Right kidney (tissue), 1 donor: Measurements from ENCODE around the gene SGTA.
A peak's percentile ranks its signal among the peaks of the same experiment; 100 is the strongest.

Experiments used
- DNase-seq: peaks from one replicate; pipeline ENCODE4 v3.0.0-alpha.2; 2016

Gene SGTA

GRCh38 chr19:2771786-2772674 is 11.0 kb downstream of the SGTA start:
- DNase-seq = no peak

- peak; percentile 15 for DNase-seq
Observed at GRCh38 chr19:2770055-2771013, 12.7 kb downstream of the SGTA start.

DNA sequence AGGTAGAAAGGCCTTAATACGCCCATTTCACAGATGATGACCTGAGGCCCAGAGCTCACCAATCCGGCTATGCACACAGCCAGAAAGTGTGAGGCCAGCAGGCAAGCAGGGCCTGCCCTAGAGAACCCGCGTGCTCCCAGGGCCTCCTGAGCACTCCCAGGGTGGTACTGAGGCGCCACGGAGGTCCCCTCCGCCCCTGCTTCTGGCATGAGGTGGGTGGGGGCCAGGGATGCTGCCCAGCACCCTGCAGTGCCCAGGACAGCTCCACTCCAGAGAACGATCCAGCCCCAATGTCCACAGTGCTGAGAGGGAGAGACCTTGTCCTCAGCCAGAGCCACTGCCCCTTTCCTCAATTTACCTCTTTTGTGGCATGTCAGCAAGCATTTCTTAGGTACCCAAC is 13.9 kb downstream of the SGTA start:
- no peak for DNase-seq

GRCh38 chr19:2768365-2769132 is 14.5 kb downstream of the SGTA start:
- no peak for DNase-seq

DNA sequence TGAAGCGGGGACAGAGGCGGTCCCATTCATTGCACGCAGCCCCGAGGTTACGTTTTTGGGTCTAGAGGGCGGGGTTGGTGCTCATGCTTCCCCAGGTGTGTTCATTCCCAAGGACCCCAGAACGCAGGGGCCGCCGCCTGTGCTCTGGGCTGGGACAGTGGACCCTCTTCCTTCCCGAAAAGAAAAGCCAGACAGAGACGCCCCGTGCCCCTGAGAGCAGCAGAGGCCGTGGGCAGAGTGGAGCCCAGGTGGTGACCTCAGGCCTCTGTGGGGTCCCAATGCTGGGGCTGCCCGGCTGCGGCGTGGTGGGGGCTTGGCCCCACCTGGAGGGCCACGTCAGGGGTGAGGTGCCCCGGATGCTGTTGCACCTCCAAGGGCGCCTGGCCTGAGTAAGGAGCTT is 15.4 kb downstream of the SGTA start:
- no peak for DNase-seq

DNA sequence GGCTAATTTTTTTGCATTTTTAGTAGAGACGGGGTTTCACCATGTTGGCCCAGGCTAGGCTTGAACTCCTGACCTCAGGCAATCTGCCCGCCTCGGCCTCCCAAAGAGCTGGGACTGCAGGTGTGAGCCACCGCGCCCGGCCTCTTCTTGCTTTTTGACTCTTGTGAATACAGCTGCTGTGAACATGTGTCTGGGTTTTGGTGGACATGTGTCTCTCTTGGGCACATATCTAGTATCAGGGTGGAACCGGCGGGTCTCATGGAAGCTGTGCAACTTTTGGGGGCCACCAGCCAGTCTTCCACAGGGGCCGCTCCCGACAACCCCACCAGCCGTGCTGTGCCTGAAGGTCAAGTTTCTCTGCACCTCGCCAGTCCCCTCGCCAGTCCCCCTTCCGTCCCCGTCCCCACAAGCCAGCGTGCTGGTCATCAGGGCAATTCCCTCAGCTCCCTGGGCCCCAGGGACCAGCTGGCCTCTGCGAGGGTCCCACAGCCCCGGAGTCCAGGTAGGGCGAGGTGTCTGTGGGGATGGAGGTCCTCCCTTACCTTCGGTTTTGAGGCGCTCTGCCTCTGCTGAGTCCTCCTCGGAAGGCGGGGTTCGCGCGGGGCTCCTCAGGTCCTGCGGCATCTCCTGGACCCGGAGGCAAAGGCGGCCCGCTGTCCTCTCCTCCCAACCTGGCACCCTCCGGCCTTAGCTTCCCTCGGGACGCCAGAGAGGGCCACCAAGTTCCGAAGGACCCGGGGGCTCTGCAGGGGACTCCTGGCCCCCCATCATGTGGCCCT is 16.3 kb downstream of the SGTA start:
- no peak for DNase-seq

- DNase-seq = no peak
Observed at GRCh38 chr19:2765376-2765775, 17.7 kb downstream of the SGTA start.

DNA sequence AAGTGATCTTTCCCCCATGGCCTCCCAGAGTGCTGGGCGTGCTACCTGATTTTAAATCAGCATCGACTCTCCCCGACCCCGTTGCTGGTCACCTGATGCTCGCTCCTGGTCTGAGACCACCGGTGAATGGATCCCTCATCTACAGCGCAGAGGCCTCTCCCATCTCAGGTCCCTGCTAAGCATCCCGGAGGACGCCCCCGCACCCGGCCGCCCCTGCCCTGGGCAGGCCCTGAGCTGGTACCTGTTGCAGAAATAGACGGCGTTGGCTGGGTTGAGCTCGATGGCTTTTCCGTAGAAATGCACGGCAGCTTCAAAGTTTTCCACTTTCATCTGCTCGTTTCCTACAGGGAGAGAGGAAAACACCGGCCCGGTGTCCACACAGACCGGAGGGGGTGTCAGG is 18.1 kb downstream of the SGTA start:
- DNase-seq = no peak

DNA sequence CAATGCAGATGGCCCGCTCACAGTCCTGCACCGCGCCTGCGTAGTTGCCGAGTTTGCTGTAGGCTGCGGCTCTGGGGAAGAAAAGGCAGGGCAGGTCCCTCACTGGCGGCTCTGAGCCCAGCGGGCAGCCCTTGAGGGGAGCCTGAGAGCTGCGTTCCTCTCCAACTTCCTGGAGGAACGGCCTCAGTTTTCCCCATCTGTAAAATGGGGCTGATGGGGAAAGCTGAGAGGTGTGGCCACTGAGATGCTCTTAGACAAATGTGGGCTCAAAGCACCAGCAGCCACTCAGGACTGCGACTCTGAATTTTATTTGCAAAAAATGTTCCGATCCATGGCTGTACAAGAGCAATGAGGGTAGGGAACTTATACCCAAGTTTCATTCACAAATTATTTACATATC is 19.4 kb downstream of the SGTA start:
- no peak for DNase-seq

DNA sequence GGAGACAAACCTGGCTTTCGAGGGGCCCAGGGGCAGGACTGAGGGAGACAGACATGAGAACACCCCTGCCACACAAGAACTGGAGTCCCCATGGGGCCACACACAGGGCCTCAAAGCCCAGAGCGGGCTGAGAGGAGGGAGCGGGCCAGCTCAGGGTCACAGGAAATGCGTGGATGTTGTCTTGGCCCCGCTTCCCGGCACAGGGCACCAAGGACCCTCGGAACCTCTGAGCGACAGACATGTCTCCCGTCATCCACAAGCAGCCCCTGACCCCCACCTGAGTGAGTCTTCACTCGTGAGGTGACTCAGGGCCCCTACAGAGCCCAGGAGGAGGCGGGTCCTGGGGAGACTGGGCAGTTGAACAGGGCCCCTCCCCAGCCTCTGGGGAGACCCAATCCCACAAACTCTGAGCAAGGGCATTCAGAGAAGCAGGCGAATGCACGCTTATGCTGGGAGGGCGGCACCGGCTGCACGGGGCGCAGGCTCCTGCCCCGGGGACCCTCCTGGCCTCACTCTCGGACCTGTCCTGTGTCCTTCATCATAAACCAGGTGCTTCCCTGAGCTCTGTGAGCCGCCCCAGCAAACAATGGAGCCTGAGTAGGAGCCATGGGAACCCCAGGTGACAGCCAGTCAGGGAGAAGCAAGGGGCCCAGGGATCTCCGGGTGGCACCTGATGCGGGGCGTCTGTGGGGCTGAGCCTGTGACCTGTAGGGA is 20.1 kb downstream of the SGTA start:
- DNase-seq = no peak

GRCh38 chr19:2761876-2762782 is 20.9 kb downstream of the SGTA start:
- DNase-seq = no peak

DNA sequence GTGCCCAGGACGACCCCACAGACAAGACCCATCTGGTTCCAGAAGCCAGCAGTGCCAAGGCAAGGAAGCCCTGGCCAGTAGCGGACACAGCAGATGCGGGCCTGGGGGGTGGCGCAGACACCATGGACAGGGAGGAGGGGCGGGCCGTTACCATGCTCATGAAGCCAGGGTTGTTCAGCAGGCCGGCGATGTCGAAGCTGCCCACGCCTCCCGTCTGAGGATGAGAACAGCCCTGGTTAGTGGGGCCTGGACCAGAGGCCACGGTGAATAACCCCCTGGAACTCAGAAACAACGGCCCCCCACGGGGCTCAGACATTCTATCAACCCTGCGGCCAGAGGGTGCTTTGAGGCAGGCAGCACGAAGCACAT is 21.8 kb downstream of the SGTA start:
- no peak for DNase-seq

GRCh38 chr19:2759965-2760364 is 23.1 kb downstream of the SGTA start:
- no peak for DNase-seq

- no peak for DNase-seq
Observed at GRCh38 chr19:2759362-2759761, 23.7 kb downstream of the SGTA start.

DNA sequence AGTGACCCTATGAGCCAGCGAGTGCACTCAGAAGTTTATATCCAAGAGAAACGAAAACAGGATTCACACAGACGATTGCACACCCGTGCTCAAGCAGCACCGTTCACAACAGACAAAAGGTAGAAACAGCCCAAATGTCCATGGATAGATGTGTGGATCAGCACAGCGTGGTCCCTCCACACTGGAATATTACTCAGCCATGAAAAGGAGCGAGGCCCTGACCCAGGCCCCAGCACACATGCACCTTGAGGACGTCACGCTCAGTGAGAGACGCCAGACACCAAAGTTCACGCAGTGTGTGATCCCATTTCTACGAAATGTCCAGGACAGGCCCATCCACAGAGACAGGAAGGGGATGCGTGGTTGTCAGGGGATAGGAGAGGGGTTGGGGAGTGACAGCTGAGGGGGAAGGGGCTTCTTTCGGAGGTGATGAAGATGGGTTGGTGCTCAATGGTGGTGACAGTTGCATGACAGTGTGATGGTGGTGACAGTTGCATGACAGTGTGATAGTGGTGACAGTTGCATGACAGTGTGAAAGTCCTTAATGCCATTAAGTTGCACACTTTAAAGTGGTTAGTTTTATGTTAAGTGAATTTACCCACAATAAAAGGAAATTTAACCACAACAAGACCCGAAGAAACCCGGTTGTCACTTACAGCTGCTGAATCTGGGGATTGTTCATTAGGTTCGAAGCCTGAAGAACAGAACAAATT is 24.3 kb downstream of the SGTA start:
- DNase-seq = no peak

DNA sequence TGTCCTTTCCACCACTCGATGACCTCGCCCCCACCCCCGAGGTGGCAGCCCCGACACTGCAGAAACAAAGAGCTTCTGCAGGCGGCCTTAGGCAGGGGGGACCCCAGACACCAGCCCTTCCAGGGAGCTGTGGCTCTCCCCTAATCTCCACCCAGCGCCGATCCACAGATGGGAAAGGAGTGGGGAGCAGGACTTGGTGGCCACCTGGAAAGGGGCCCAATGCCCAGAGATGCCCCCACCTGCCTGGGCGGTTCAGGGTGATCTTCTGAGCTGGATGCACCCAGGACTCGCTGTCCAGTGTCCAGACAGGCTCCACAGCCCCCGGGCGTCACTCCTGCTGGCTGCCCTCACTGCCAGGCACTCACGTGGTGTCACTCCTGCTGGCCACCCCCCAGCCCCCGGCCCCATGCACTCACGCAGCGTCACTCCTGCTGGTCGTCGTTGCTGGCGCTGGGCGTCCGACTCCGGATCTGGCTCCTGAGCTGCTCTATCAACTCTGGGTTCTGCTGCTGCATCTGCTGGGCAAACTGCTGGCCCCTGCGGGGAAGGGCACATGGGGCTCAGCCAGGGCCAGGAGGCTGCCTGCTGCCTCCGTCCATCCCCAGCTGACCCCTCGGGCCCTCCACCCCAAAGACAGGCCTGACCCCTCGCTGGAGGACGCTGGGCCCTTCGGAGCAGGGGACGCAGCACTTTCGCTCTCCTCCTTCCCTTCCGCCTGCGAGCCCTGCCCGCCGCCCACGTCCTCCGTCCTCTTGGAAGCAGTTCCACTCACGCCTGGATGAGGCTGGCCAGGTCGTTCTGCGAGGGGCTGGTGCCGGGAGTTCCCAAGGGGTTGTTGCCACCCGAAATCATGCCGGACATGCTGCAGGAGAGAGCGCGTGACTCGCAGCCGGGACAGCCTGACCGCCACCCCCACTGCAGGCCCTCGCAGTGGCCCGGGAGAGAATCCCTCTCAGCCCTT is 25.9 kb downstream of the SGTA start:
- no peak for DNase-seq

- DNase-seq = no peak
Observed at GRCh38 chr19:2756477-2756876, 26.6 kb downstream of the SGTA start.

- DNase-seq = no peak
Observed at GRCh38 chr19:2755811-2756210, 27.3 kb downstream of the SGTA start.
